GM10248 (cell line): ENCODE measurements around the gene DCBLD2.

Source experiments
- CTCF ChIA-PET: fragments of 300-600 bp; sonication (Branson Sonifier 250); formaldehyde crosslinking; extraction: SDS; loops from one replicate; lab custom pipeline; 2021; ENCODE audit warnings: antibody characterized with exemption; lab: Yijun Ruan, JAX
- POLR2A ChIA-PET: fragments of 350-650 bp; sonication (Branson Sonifier 250); formaldehyde crosslinking; extraction: SDS; loops from one replicate; lab custom pipeline; 2020; ENCODE audit warnings: antibody characterized with exemption; lab: Yijun Ruan, JAX
- DNase-seq: peaks from one replicate; pipeline ENCODE4 v3.0.0; 2012; ENCODE audit errors: extremely low spot score
- CTCF ChIP-seq: IDR thresholded peaks from 2 replicates; pipeline ENCODE4 v1.5.1; 2012; ENCODE audit warnings: mild to moderate bottlenecking, low read depth; ENCODE audit errors: extremely low read depth, missing control alignments, control extremely low read depth

DCBLD2 gene

GRCh38 chr3:98811048-98811447, 90.4 kb downstream of the DCBLD2 start:
- DNase-seq: no peak
- ChIA-PET CTCF (interaction anchor here (1.3 to 10.2 kb wide), 5 partner anchors 29 to 772 kb away, joined by 3 to 269 read pairs (median 3); partner anchors contain the start of gene CPOX), POLR2A (no interaction called here)

DNA sequence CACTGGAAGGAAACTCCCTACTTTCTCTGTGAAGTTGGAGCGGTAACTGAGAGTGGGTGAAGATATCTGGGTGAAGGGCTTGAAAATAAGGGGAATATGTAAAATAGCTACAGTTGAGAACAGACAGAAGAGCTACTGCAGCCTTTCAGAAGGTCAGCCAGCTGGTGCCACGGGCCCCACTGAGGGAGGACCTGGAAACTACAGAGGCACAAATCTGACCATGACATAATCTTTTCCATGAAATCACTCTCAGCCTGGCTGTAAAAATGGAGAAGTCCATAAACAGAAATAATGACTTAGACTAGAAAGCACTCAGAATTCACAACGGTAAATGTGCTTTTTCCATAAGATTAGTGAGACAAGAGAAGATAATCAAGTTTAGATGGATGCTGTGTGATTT, 91.9 kb downstream of the DCBLD2 start:
- no peak for DNase-seq
- no peak for TF ChIP-seq CTCF
- ChIA-PET POLR2A (no interaction called here), CTCF (interaction anchor here (10.2 kb wide), 1 partner anchor 211 kb away, joined by 269 read pairs; the partner anchor contains the start of gene CPOX)

More at GRCh38 chr3:98811048-98811447, 90.4 kb downstream of the DCBLD2 start:
- TF ChIP-seq CTCF: no peak

- no peak for TF ChIP-seq CTCF
- CTCF ChIA-PET: interaction anchor here (1.2 kb wide), 2 partner anchors 10 to 206 kb away, joined by 4 to 6 read pairs; no protein-coding TSS in a partner anchor
- DNase-seq: no peak
- POLR2A ChIA-PET: no interaction called here
Measured at GRCh38 chr3:98808071-98808470, 93.4 kb downstream of the DCBLD2 start.

GRCh38 chr3:98807561-98807960, 93.9 kb downstream of the DCBLD2 start:
- DNase-seq: no peak
- POLR2A ChIA-PET: no interaction called here
- no peak for TF ChIP-seq CTCF
- CTCF ChIA-PET: interaction anchor here (1.2 kb wide), 2 partner anchors 10 to 206 kb away, joined by 4 to 6 read pairs; no protein-coding TSS in a partner anchor

DNA sequence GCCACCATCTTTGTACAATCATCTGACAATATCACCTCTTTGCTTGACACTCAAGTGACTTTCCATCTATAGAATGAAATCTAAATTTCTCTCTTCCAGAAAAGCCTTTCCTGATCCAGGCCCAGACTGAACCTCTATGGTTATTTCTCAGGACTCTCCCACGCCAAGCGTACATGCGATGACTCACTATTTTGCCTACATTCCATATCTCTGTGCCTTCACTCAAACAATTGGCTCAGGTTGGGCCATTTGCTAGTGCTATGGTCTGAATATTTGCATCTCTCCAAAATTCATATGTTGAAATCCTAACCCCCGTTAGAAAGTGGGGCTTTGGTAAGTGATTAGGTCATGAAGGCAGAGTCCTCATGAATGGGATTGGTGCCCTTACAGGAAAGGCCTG, 94.5 kb downstream of the DCBLD2 start:
- ChIA-PET POLR2A (no interaction called here), CTCF (interaction anchor here (1.2 to 2.0 kb wide), 2 partner anchors 9 to 204 kb away, joined by 3 to 11 read pairs; no protein-coding TSS in a partner anchor)
- no peak for TF ChIP-seq CTCF
- no peak for DNase-seq

DNA sequence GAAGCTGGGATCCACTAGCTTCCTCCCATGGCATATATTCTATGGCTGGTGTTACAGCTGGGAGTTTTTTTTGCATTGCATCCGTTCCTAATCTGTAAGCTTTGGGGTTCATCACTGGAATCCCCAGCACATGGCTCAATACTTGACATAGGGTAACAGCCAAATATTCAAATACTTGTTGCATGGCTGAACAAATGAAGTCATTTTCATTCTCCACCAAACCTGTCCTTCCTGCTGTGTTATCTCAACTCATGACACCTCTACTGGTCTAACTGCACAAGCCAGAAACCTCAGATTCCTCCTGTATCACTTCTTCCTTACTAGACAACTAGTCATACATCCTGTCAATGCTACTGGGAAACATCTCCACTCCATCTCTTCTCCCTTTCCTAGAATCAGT, 95.0 kb downstream of the DCBLD2 start:
- no peak for DNase-seq
- ChIA-PET POLR2A (no interaction called here), CTCF (interaction anchor here (1.2 to 2.0 kb wide), 3 partner anchors 9 to 367 kb away, joined by 3 to 11 read pairs (median 3); no protein-coding TSS in a partner anchor)
- no peak for TF ChIP-seq CTCF
